Urothelium cell line (cell line): ENCODE measurements around the gene CCDC87.
"Not testable (repeated sequence)": the region's sequence is repeated elsewhere in the genome, so short reads cannot be mapped to it uniquely, and the experiment has no call there.

Experiments used
- DNase-seq: peaks from one replicate; pipeline ENCODE4 v3.0.0; 2011; ENCODE audit warnings: low spot score, mixed read lengths
- FAIRE-seq: peaks from 2 replicates; lab custom pipeline; 2011; peaks lifted over from hg19 to GRCh38; lab: Jason Lieb, UNC

Gene CCDC87

GRCh38 chr11:66617155-66617834, 24.4 kb upstream of the CCDC87 start:
- FAIRE-seq, result no peak
- DNase-seq, result no peak

GRCh38 chr11:66616379-66617154, 23.7 kb upstream of the CCDC87 start, which contains the start of gene RBM14:
Gene RBM14, plus strand, starts transcription at chr11:66616630. Its CDS starts 91 bp downstream, at chr11:66616721.
- DNase-seq (peak; percentile 100), FAIRE-seq (peak; percentile 72)

DNA sequence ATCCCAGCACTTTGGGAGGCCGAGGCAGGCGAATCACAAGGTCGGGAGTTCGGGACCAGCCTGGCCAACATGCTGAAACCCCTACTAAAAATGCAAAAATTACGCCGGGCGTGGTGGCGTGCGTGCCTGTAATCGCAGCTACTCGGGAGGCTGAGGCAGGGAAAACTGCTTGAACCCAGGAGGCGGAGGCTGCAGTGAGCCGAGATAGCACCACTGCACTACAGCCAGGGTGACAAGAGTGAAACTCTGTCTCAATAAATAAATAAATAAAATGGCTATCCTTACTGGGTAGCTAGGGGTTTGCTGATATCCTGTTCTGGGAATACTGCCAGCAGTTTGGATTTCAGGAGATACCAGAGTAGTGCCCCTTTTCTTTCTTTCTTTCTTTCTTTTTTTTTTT, 21.2 kb upstream of the CCDC87 start:
- no peak for DNase-seq
- no peak for FAIRE-seq

- DNase-seq (no peak), FAIRE-seq (no peak)
Measured at GRCh38 chr11:66612458-66612857, 19.6 kb upstream of the CCDC87 start.

DNA sequence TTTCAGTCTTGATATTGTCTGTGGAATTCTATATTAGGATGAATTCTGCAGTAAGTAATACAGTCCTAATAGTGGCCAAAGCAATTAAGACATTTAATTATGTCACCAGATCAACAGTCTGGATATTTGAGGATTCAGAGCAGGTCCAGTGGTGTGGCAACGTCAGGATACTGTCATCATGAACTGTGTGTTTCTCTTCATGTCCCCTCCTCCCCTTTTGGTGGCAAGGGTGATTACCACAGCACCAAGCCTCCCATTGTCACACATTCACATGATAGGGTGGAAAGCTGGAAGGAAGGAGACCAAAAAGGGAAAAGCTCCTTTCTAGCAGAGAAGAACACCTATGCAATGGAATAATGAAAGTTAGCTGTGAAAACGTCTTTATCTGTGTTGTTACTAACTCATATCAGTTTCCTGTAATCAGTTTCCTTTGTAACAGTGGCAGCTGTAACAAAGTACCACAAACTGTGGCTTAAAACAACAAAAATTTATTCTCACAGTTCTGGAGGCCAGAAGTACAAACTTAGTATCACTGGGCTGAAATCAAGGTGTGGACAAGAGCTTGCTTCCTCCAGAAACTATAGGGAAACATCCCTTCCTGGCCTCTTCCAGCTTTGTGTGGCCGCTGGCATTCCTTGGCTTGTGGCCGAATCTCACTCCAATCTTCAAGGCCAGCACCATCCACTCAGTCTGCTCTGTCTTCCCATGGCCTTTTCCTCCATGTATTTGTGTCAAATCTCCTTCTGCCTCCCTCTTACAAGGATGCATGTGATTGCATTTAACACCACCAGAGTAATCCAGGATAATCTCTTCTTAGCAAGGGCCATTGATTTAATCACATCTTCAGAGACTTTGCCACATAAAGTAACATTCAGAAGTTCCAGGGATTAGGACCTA, 17.1 kb upstream of the CCDC87 start:
- no peak for FAIRE-seq
- no peak for DNase-seq

GRCh38 chr11:66607126-66607834, 14.4 kb upstream of the CCDC87 start:
- DNase-seq, result no peak
- FAIRE-seq, result no peak

- not testable (repeated sequence) for DNase-seq, FAIRE-seq
Measured at GRCh38 chr11:66606608-66607007, 13.7 kb upstream of the CCDC87 start.

DNA sequence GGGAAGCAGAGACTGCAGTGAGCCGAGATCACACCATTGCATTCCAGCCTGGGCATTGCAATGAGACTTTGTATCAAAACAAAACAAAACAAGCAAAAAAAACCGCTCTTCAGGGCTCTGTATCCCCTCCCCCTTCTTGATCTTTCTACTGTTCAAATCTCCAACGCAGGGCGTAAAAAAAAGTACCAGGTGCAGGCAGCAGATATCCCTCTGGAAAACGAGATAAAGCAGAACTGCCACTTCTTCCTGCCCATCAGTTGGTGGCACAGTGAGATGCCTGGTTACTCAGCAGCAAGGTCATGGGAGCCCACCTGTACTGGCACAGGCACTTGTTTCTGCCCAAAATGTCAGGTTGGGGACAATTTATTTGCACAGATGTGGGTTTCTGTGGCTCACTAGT, 11.3 kb upstream of the CCDC87 start:
- no peak for DNase-seq
- FAIRE-seq, result no peak

- no peak for DNase-seq
- FAIRE-seq, result no peak
Measured at GRCh38 chr11:66603072-66603471, 10.2 kb upstream of the CCDC87 start.

GRCh38 chr11:66600631-66601233, 7.9 kb upstream of the CCDC87 start:
- FAIRE-seq (no peak), DNase-seq (no peak)

- no peak for DNase-seq
Measured at GRCh38 chr11:66600219-66600618, 7.4 kb upstream of the CCDC87 start.

GRCh38 chr11:66598993-66599392, 6.1 kb upstream of the CCDC87 start:
- DNase-seq (no peak), FAIRE-seq (no peak)

More at GRCh38 chr11:66600219-66600618, 7.4 kb upstream of the CCDC87 start:
- no peak for FAIRE-seq

DNA sequence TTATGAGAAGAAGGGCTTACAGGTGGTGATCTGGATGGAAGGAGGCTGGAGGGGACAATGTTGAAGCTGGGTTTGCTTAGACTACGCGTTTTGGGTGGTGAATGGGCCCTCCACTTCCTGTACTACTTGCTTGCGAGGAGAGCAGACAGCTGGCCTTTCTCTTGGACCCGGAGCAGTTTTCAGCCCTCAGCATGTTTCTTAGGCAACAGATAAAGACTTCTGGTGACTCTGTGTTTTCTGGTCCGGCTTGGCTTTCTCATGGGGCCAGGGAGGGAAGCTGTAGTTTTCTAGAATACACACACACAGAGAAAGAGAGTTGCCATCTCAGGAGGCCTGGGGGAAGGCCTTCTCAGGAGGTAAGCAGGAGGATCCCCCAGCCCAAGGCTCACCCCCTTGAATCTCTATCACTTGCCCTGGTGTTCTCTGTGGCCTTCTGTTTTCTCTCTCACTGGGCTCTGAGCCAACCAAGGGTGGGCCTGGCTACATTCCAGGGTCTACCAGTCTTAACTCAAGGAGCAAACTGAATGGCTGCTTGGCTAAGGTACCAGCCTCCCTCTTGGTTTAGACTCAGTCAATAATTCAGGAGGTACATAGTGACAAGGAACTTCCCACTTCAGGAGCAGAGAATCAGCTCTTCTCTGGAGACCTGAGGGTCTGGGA, 2.5 kb upstream of the CCDC87 start:
- DNase-seq, result no peak
- FAIRE-seq, result no peak

- no peak for DNase-seq
- FAIRE-seq, result no peak
Measured at GRCh38 chr11:66593650-66594049, 787 bp upstream of the CCDC87 start.

DNA sequence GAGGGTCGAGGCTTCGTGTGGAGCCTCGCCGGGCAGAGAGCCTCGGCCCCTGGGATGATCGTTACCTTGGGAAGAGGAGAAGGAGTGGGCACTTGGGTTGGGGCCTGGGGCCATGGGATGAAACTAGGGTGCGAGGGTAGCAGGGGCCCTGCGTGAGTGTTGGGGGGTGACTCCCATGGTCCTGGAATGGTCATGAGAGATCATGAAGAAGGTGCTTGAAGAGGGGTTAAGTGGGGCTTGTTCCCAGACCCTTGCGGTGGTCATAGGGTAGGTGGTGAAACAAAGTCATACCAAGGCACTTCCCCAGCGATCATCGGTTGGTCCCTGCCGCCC, 406 bp upstream of the CCDC87 start:
- DNase-seq, result no peak
- FAIRE-seq, result no peak

DNA sequence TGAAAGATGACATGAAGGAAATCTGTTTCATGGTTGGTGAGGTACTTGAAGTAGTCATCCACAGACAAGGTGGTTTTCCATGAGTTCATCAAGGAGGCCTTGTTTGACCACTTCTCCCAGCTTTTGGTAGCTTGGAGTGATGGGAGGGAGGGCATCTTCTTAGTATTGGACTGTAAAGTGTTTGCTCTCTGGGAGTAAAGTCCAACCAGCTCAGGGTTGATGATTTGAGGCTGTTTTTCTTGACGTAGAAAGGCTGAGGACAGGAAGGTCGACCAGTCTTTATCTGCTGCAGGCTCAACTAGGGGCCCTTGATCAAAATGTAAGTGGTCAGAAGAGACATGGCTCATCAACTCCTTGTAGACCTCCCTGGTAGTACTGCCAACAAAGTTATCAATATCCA, 1.7 kb downstream of the CCDC87 start:
- FAIRE-seq (no peak), DNase-seq (no peak)

DNA sequence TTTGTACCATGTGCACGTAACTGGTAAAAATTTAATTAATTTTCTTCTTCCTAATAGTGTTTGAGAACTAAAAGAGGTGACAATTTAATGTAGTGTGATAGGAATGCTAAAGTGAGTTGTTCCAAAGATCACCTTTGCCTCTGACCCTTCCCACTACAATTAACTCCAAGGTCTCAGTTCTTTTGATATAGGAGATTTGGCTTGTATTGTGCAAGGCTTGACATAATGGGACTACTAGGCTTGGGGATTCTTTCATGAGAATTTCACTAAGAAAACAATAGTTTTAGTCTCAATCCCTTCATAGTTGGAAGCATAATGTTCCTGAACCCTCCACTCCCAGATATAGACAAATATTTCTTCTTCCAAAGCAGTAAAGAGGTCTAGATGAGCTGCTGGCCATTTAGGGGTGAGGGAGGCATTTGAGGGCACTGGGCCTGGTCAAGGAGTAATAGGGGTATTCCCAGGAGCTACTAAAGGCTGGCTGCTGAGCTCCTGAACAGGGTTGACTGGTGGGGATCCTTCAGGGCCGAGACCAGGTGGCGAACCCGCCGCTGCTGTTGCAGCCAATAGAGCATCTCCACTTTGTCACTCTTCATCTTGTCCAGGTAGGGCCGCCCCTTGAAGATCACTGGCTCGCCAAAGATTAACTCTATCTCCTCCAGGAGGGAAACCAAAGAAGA, 2.7 kb downstream of the CCDC87 start:
- no peak for FAIRE-seq

DNA sequence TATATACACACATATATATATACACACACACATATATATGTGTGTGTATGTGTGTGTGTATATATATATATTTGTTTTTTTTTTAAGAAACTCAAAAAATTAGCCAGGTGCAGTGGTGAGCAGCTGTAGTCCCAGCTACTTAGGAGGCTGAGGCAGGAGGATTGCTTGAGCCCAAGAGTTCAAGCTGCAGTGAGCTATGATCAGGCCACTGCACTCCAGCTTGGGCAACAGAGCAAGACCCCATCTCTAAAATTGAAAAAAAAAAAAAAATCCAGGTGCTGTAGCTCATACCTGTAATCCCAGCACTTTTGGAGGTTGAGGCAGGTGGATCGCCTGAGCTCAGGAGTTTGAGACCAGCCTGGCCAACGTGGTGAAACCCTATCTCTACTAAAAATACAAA, 3.5 kb downstream of the CCDC87 start:
- not testable (repeated sequence) for DNase-seq, FAIRE-seq

More for the DNA sequence above, 2.7 kb downstream of the CCDC87 start:
- no peak for DNase-seq

- DNase-seq, result no peak
- no peak for FAIRE-seq
Measured at GRCh38 chr11:66586136-66586535, 6.7 kb downstream of the CCDC87 start.
